Mesenchymal stem cell (in vitro differentiated cells and primary cell): ENCODE measurements around the gene CALML5.

ENCODE experiments used
- DNase-seq: peaks from one replicate; pipeline ENCODE4 v3.0.0-alpha.2; 2013
- H2AFZ ChIP-seq: one replicate; pipeline ENCODE4 v1.6.1; 2013; ENCODE audit warnings: low read depth, mild to moderate bottlenecking, control low read depth, inconsistent platforms, low read length, moderate library complexity
- H2AK5ac ChIP-seq: 2 replicates; pipeline ENCODE4 v1.6.1; 2013; ENCODE audit warnings: low read length, moderate library complexity, mild to moderate bottlenecking, inconsistent platforms; ENCODE audit not compliant: severe bottlenecking
- H2BK120ac ChIP-seq: one replicate; pipeline ENCODE4 v1.6.1; 2013; ENCODE audit warnings: low read depth, mild to moderate bottlenecking, inconsistent platforms, low read length, moderate library complexity
- H2BK12ac ChIP-seq, 2 experiments: one replicate each; pipeline ENCODE4 v1.6.1; 2013; ENCODE audit warnings: inconsistent platforms in 2 of 2, low read length in 2 of 2, mild to moderate bottlenecking in 2 of 2, moderate library complexity in 2 of 2, control low read depth in 1 of 2
- H2BK15ac ChIP-seq: one replicate; pipeline ENCODE4 v1.6.1; 2013; ENCODE audit warnings: mild to moderate bottlenecking, low read depth, inconsistent platforms; ENCODE audit not compliant: poor library complexity, severe bottlenecking
- H2BK5ac ChIP-seq: 2 replicates; pipeline ENCODE4 v1.6.1; 2013; ENCODE audit warnings: low read depth, mild to moderate bottlenecking, low read length, control low read depth, inconsistent platforms; ENCODE audit not compliant: poor library complexity, severe bottlenecking
- H3K14ac ChIP-seq, 2 experiments: one replicate each; pipeline ENCODE4 v1.6.1; 2013; ENCODE audit warnings: inconsistent platforms in 2 of 2, low read length in 2 of 2, control low read depth in 1 of 2, mild to moderate bottlenecking in 1 of 2, moderate library complexity in 1 of 2
- H3K18ac ChIP-seq, 2 experiments: one replicate each; pipeline ENCODE4 v1.6.1; 2013; ENCODE audit warnings: inconsistent platforms in 2 of 2, low read length in 2 of 2, control low read depth in 1 of 2, low read depth in 1 of 2, mild to moderate bottlenecking in 1 of 2
- H3K23ac ChIP-seq, 2 experiments: one replicate each; pipeline ENCODE4 v1.6.1; 2013; ENCODE audit warnings: inconsistent platforms in 2 of 2, low read length in 2 of 2, mild to moderate bottlenecking in 2 of 2, moderate library complexity in 2 of 2, control low read depth in 1 of 2
- H3K27ac ChIP-seq: 2 replicates; pipeline ENCODE4 v1.5.1; 2013; ENCODE audit warnings: mild to moderate bottlenecking, moderate library complexity, low read length, control low read depth, inconsistent platforms; ENCODE audit not compliant: poor library complexity, severe bottlenecking
- H3K27me3 ChIP-seq, 2 experiments: 2 replicates each; pipeline versions ENCODE4 v1.6.1 to v1.7.0; 2013; ENCODE audit warnings: low read length in 2 of 2, mild to moderate bottlenecking in 2 of 2, moderate library complexity in 2 of 2, control low read depth in 1 of 2, inconsistent platforms in 1 of 2; ENCODE audit not compliant: control insufficient read depth in 1 of 2, insufficient read depth in 1 of 2
- H3K36me3 ChIP-seq, 2 experiments: 2 replicates each; pipeline versions ENCODE4 v1.6.1 to v1.7.0; 2013; ENCODE audit warnings: low read length in 2 of 2, control low read depth in 1 of 2, inconsistent platforms in 1 of 2, low read depth in 1 of 2, mild to moderate bottlenecking in 1 of 2; ENCODE audit not compliant: insufficient read depth in 2 of 2, control insufficient read depth in 1 of 2
- H3K4ac ChIP-seq, 2 experiments: one replicate each; pipeline ENCODE4 v1.6.1; 2013; ENCODE audit warnings: inconsistent platforms in 2 of 2, low read length in 2 of 2, mild to moderate bottlenecking in 2 of 2, moderate library complexity in 2 of 2, control low read depth in 1 of 2, low read depth in 1 of 2
- H3K4me1 ChIP-seq: 2 replicates; pipeline ENCODE4 v1.6.1; 2013; ENCODE audit warnings: low read depth, low read length, control low read depth; ENCODE audit not compliant: control insufficient read depth, insufficient read depth
- H3K4me2 ChIP-seq: 2 replicates; pipeline ENCODE4 v1.6.1; 2013; ENCODE audit warnings: low read length, mild to moderate bottlenecking, inconsistent platforms; ENCODE audit not compliant: poor library complexity, severe bottlenecking
- H3K4me3 ChIP-seq, 2 experiments: 2 replicates each; pipeline versions ENCODE4 v1.5.1 to v1.7.0; 2013; ENCODE audit warnings: low read length in 2 of 2, mild to moderate bottlenecking in 2 of 2, control low read depth in 1 of 2, low read depth in 1 of 2; ENCODE audit not compliant: insufficient read depth in 1 of 2
- H3K79me1 ChIP-seq: replicated peaks from 2 replicates; pipeline ENCODE4 v1.6.1; 2013; ENCODE audit warnings: mild to moderate bottlenecking, control low read depth, low read length, inconsistent platforms; ENCODE audit not compliant: poor library complexity, severe bottlenecking
- H3K9ac ChIP-seq: 2 replicates; pipeline ENCODE4 v1.7.0; 2013; ENCODE audit warnings: mild to moderate bottlenecking, low read length, moderate library complexity
- H3K9me3 ChIP-seq: 2 replicates; pipeline ENCODE4 v1.7.0; 2013; ENCODE audit warnings: mild to moderate bottlenecking, low read length; ENCODE audit not compliant: control insufficient read depth
- H4K8ac ChIP-seq: one replicate; pipeline ENCODE4 v1.6.1; 2013; ENCODE audit warnings: inconsistent platforms, mild to moderate bottlenecking, low read length, moderate library complexity
- H4K91ac ChIP-seq: one replicate; pipeline ENCODE4 v1.6.1; 2013; ENCODE audit warnings: mild to moderate bottlenecking, low read length, inconsistent platforms
- WGBS: methylation state at CpG from one replicate; pipeline ENCODE4 v1.1.7; 2013; ENCODE audit warnings: mixed read lengths; 5-methylcytosine and 5-hydroxymethylcytosine counted together

Gene CALML5

DNA sequence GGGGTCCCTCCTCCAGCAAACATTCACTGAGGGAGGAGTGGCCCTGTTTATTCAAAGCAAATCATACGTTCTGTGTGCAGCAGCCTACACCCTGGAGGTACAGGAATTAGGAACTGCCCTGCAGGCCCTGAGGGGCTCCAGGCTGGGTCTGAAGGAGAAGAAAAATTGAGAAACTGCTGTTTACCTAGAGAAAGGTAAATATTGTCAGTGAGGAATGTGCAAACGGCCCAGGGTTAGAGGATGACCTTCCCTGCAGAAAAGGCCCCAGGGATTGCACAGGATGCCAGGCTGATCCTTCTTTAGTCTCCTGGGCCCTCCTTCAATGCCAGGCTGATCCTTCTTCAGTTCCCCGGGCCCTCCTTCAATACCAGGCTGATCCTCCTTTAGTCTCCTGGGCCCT is 5.7 kb downstream of the CALML5 start:
- Histone ChIP-seq H4K8ac (no peak overlapping the region), H3K18ac (no peak overlapping the region), H2AFZ (no peak overlapping the region), H3K4me2 (no peak overlapping the region), H3K14ac (no peak overlapping the region), H3K9ac (no peak overlapping the region), H3K79me1 (no peaks in the 10 kb centered on the region), H2AK5ac (no peak overlapping the region), H3K9me3 (peaks cover 17% of the 10 kb centered on the region), H3K27ac (no peak overlapping the region), H3K4me3 (no peak overlapping the region), H4K91ac (no peak overlapping the region), H2BK120ac (no peak overlapping the region), H2BK5ac (no peak overlapping the region), H3K27me3 (peaks cover 0 to 3% of the 10 kb centered on the region in 2 experiments), H3K23ac (no peak overlapping the region), H2BK15ac (no peak overlapping the region), H3K4me1 (no peaks in the 10 kb centered on the region), H3K4ac (no peak overlapping the region), H3K36me3 (no peaks in the 10 kb centered on the region), H2BK12ac (no peak overlapping the region)
- 77% methylated on average over 3 of the region's 3 CpGs for WGBS
- DNase-seq = no peak

GRCh38 chr10:5492929-5493576 is 6.3 kb downstream of the CALML5 start:
- Histone ChIP-seq H2BK12ac (no peak overlapping the region), H2AFZ (no peak overlapping the region), H4K8ac (no peak overlapping the region), H3K27ac (no peak overlapping the region), H3K4ac (no peak overlapping the region), H3K27me3 (peaks cover 0 to 3% of the 10 kb centered on the region in 2 experiments), H3K4me3 (no peak overlapping the region), H3K9ac (no peak overlapping the region), H3K79me1 (no peaks in the 10 kb centered on the region), H2BK120ac (no peak overlapping the region), H4K91ac (no peak overlapping the region), H3K36me3 (no peaks in the 10 kb centered on the region), H2BK5ac (no peak overlapping the region), H3K4me1 (no peaks in the 10 kb centered on the region), H3K23ac (no peak overlapping the region), H3K14ac (peak overlapping the region in 1 of 2 experiments; percentile 39), H2BK15ac (no peak overlapping the region), H3K18ac (no peak overlapping the region), H3K9me3 (peaks cover 17% of the 10 kb centered on the region), H2AK5ac (no peak overlapping the region), H3K4me2 (no peak overlapping the region)
- no peak for DNase-seq
- WGBS = 95% methylated on average over 12 of the region's 13 CpGs

GRCh38 chr10:5492322-5492855 is 7.0 kb downstream of the CALML5 start:
- Histone ChIP-seq H3K18ac (no peak overlapping the region), H2BK5ac (no peak overlapping the region), H4K91ac (no peak overlapping the region), H3K14ac (no peak overlapping the region), H2BK15ac (no peak overlapping the region), H3K4me1 (no peaks in the 10 kb centered on the region), H3K79me1 (no peaks in the 10 kb centered on the region), H3K27ac (no peak overlapping the region), H2AFZ (no peak overlapping the region), H2BK120ac (no peak overlapping the region), H3K27me3 (peaks cover 0 to 3% of the 10 kb centered on the region in 2 experiments), H2AK5ac (no peak overlapping the region), H4K8ac (no peak overlapping the region), H3K4me2 (no peak overlapping the region), H3K4ac (no peak overlapping the region), H3K4me3 (no peak overlapping the region), H3K23ac (no peak overlapping the region), H3K36me3 (no peaks in the 10 kb centered on the region), H3K9me3 (peaks cover 17% of the 10 kb centered on the region), H3K9ac (no peak overlapping the region), H2BK12ac (no peak overlapping the region)
- no peak for DNase-seq
- 86% methylated on average over 3 of the region's 4 CpGs for WGBS

GRCh38 chr10:5491477-5491876 is 7.9 kb downstream of the CALML5 start:
- no peak overlapping the region for H3K14ac ChIP-seq
- no peak overlapping the region for H3K4ac ChIP-seq
- H3K27me3 ChIP-seq = peaks cover 0 to 9% of the 10 kb centered on the region in 2 experiments
- no peaks in the 10 kb centered on the region for H3K79me1 ChIP-seq
- H2BK12ac ChIP-seq = no peak overlapping the region
- H2AFZ ChIP-seq = no peak overlapping the region
- H4K8ac ChIP-seq = no peak overlapping the region
- H4K91ac ChIP-seq = no peak overlapping the region
- H3K18ac ChIP-seq = no peak overlapping the region
- no peak overlapping the region for H3K9ac ChIP-seq
- H2BK15ac ChIP-seq = no peak overlapping the region
- H3K27ac ChIP-seq = no peak overlapping the region
- H3K9me3 ChIP-seq = peaks cover 17% of the 10 kb centered on the region
- no peak overlapping the region for H3K23ac ChIP-seq
- H3K4me2 ChIP-seq = no peak overlapping the region
- no peaks in the 10 kb centered on the region for H3K36me3 ChIP-seq
- H3K4me3 ChIP-seq = no peak overlapping the region
- no peak for DNase-seq
- no peaks in the 10 kb centered on the region for H3K4me1 ChIP-seq
- no peak overlapping the region for H2AK5ac ChIP-seq
- H2BK120ac ChIP-seq = no peak overlapping the region
- no peak overlapping the region for H2BK5ac ChIP-seq
- WGBS = 91% methylated on average over 7 of the region's 7 CpGs
